ENCODE results near the gene CCDC82.

DNA sequence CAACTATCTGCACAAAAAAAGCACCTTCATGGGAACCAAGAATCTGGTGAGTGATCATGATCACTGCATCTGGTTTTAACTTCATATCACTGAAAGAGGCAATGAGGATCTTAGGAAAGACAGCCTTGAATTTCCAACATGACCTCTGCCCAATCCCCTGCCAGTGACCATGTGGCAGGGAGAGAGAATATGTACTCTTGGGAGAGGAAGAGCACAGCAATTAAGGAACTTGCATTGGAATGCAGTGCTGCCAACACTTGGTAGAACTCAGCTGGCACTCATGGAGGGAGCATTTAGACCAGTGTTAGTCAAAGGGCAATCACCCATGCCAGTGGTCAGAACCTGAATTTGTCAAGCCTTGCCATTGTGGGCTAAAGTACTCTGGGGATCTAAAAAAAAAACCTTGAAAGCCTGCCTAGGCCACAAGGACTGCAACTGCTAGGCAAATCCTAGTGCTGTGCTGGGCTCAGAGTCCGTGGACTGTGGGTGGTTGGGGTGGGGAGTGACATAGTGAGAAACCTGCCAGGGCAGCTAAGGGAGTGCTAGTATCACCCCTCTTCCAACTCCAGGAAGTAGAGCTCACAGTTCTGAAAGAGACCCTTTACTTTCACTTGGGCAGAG lies 23.2 kb upstream of the CCDC82 start:
- TF ChIP-seq EP300 (IDR thresholded peaks at IDR 0.05): no peak
- TF ChIP-seq, protein P1, sequence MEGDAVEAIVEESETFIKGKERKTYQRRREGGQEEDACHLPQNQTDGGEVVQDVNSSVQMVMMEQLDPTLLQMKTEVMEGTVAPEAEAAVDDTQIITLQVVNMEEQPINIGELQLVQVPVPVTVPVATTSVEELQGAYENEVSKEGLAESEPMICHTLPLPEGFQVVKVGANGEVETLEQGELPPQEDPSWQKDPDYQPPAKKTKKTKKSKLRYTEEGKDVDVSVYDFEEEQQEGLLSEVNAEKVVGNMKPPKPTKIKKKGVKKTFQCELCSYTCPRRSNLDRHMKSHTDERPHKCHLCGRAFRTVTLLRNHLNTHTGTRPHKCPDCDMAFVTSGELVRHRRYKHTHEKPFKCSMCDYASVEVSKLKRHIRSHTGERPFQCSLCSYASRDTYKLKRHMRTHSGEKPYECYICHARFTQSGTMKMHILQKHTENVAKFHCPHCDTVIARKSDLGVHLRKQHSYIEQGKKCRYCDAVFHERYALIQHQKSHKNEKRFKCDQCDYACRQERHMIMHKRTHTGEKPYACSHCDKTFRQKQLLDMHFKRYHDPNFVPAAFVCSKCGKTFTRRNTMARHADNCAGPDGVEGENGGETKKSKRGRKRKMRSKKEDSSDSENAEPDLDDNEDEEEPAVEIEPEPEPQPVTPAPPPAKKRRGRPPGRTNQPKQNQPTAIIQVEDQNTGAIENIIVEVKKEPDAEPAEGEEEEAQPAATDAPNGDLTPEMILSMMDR (IDR thresholded peaks at IDR 0.05): no peak
- no peak for TF ChIP-seq POLR2A (IDR thresholded peaks at IDR 0.05)
- no peak for TF ChIP-seq POLR2AphosphoS5 (IDR thresholded peaks at IDR 0.05)
